B cell (primary cell): ENCODE measurements around the gene C10orf88. TPM values are rescaled to one million over a fixed set of nuclear protein-coding genes. Genes with fewer than 3 reads are reported as not detected.

Experiments used
- ATAC-seq: fragments of 200-7000 bp; cut with Tn5 transposase; one replicate; pipeline ENCODE4 v1.10.0; 2021; ENCODE audit warnings: low read depth, mild to moderate bottlenecking, moderate number of reproducible peaks, moderate library complexity
- CTCF ChIA-PET: fragments of 350-600 bp; sonication (Branson Sonifier 250); formaldehyde crosslinking; loops from one replicate; lab custom pipeline; 2021; ENCODE audit warnings: antibody characterized with exemption, inconsistent platforms; lab: Charles Lee
- POLR2A ChIA-PET: fragments of 350-600 bp; sonication (Branson Sonifier 250); formaldehyde crosslinking; loops from one replicate; lab custom pipeline; 2021; ENCODE audit warnings: antibody characterized with exemption; lab: Charles Lee
- DNase-seq: peaks from one replicate; pipeline ENCODE4 v3.0.0; 2013
- H2AFZ ChIP-seq: 2 replicates; pipeline ENCODE4 v1.6.1; 2012; ENCODE audit warnings: mild to moderate bottlenecking, low read depth, low read length; ENCODE audit not compliant: insufficient read depth, poor library complexity, severe bottlenecking
- H3K27ac ChIP-seq, 2 donors: 1 replicate in 1 of 2; 2 replicates in 1 of 2; pipeline ENCODE4 v1.5.1; 2012 to 2013; ENCODE audit warnings: low read length in 2 of 2, mild to moderate bottlenecking in 2 of 2, moderate library complexity in 1 of 2
- H3K27me3 ChIP-seq, 4 experiments: fragments of 200-600 bp in 1 of 4; sonication (generic) in 1 of 4; replicated peaks in 1 of 4; 1 replicate in 2 of 4; 2 replicates in 2 of 4; pipeline versions ENCODE4 v1.6.1 to v1.7.0; 2013 to 2016; ENCODE audit warnings: low read length in 3 of 4, mild to moderate bottlenecking in 2 of 4, mixed read lengths in 1 of 4, moderate library complexity in 1 of 4; ENCODE audit not compliant: insufficient read depth in 4 of 4, control insufficient read depth in 3 of 4; ENCODE audit errors: control extremely low read depth in 1 of 4
- H3K36me3 ChIP-seq, 2 experiments: replicated peaks in 1 of 2; 1 replicate in 1 of 2; 2 replicates in 1 of 2; pipeline versions ENCODE4 v1.6.1 to v1.7.1; 2013; ENCODE audit warnings: low read length in 1 of 2; ENCODE audit not compliant: insufficient read depth in 2 of 2, control insufficient read depth in 1 of 2; ENCODE audit errors: control extremely low read depth in 1 of 2, extremely low read depth in 1 of 2
- H3K4me1 ChIP-seq, 2 donors: fragments of 200-600 bp in 1 of 2; sonication (generic) in 1 of 2; 1 replicate in 1 of 2; 2 replicates in 1 of 2; pipeline versions ENCODE4 v1.5.1 to v1.6.1; 2013 to 2017; ENCODE audit warnings: low read length in 2 of 2; ENCODE audit not compliant: control insufficient read depth in 2 of 2, insufficient read depth in 2 of 2
- H3K4me2 ChIP-seq: replicated peaks from 2 replicates; pipeline ENCODE3; 2012; ENCODE audit warnings: mild to moderate bottlenecking, low read depth, low read length; ENCODE audit not compliant: poor library complexity, severe bottlenecking
- H3K4me3 ChIP-seq, 5 experiments: fragments of 200-600 bp in 1 of 5; sonication (generic) in 1 of 5; 1 replicate in 3 of 5; 2 replicates in 2 of 5; pipeline versions ENCODE4 v1.5.1 to v1.7.0; 2011 to 2016; ENCODE audit warnings: low read length in 4 of 5, mild to moderate bottlenecking in 4 of 5, low read depth in 2 of 5, control low read depth in 1 of 5, moderate library complexity in 1 of 5; ENCODE audit not compliant: insufficient read depth in 1 of 5; ENCODE audit errors: control extremely low read depth in 1 of 5, extremely low read depth in 1 of 5
- H3K79me2 ChIP-seq: fragments of 200-600 bp; sonication (generic); one replicate; pipeline ENCODE4 v1.6.0; 2016; ENCODE audit warnings: low read length; ENCODE audit not compliant: control insufficient read depth, insufficient read depth
- H3K9ac ChIP-seq: fragments of 200-600 bp; sonication (generic); 2 replicates; pipeline ENCODE4 v1.6.1; 2017; ENCODE audit warnings: mild to moderate bottlenecking, low read length, moderate library complexity
- H3K9me3 ChIP-seq, 3 donors: one replicate each; pipeline versions ENCODE4 v1.6.1 to v1.7.1; 2013; ENCODE audit warnings: low read length in 2 of 3; ENCODE audit not compliant: control insufficient read depth in 2 of 3, insufficient read depth in 1 of 3; ENCODE audit errors: control extremely low read depth in 1 of 3
- H4K20me1 ChIP-seq: 2 replicates; pipeline ENCODE4 v1.6.0; 2012; ENCODE audit warnings: mild to moderate bottlenecking, low read length; ENCODE audit not compliant: insufficient read depth, control insufficient read depth, poor library complexity, severe bottlenecking
- H3K27ac Mint-ChIP-seq: one replicate; pipeline ENCODE4 v1.8.0; 2021; ENCODE audit warnings: mixed read lengths
- H3K27me3 Mint-ChIP-seq: one replicate; pipeline ENCODE4 v1.8.0; 2021; ENCODE audit warnings: mixed read lengths
- H3K4me1 Mint-ChIP-seq: one replicate; pipeline ENCODE4 v1.8.0; 2021; ENCODE audit warnings: mixed read lengths
- H3K4me3 Mint-ChIP-seq: one replicate; pipeline ENCODE4 v1.8.0; 2021; ENCODE audit warnings: mixed read lengths
- H3K9me3 Mint-ChIP-seq: one replicate; pipeline ENCODE4 v1.8.0; 2022; ENCODE audit warnings: mixed read lengths; ENCODE audit not compliant: insufficient read depth
- EZH2 ChIP-seq: IDR thresholded peaks from 2 replicates; pipeline ENCODE4 v1.6.1; 2012; ENCODE audit warnings: borderline replicate concordance, low read depth, mild to moderate bottlenecking, moderate library complexity, low read length; ENCODE audit not compliant: insufficient read depth, poor library complexity, severe bottlenecking
- WGBS: methylation state at CpG from one replicate; pipeline ENCODE4 v1.1.5; 2013; ENCODE audit warnings: missing lambda C conversion rate; ENCODE audit not compliant: insufficient coverage; 5-methylcytosine and 5-hydroxymethylcytosine counted together
- intact Hi-C: fragments of 100-400 bp; cut with micrococcal nuclease; formaldehyde crosslinking; loops from one replicate; pipeline ENCODE4 v1.10.0; 2022
- polyA plus RNA-seq: library from polyadenylated mRNA; depleted of rRNA; stranded (reverse); fragments of >200 nt; gene quantifications from 2 replicates; pipeline ENCODE4 v1.2.3, GENCODE V29; 2012
- total RNA-seq, 2 donors: library from RNA; stranded (reverse); fragments of 120-200 nt in 1 of 2; gene quantifications; 1 replicate in 1 of 2; 2 replicates in 1 of 2; pipeline versions ENCODE4 v1.2.3 to v1.2.4, GENCODE V29; 2013 to 2022

C10orf88 gene
- total and polyA plus RNA-seq, 2 donors (not counting 1 experiment from before 2014, with no cell fraction given) = 4.1 to 11.1 TPM

GRCh38 chr10:122995936-122996335, 41.9 kb upstream of the C10orf88 start:
- Histone ChIP-seq H3K9me3 (no peaks in the 10 kb centered on the region), H3K4me2 (no peak overlapping the region), H3K79me2 (peaks cover 37% of the 10 kb centered on the region), H3K4me3 (no peak overlapping the region), H3K4me1 (peaks cover 0 to 9% of the 10 kb centered on the region in 2 donors), H3K27ac (no peak overlapping the region), H3K27me3 (no peaks in the 10 kb centered on the region), H3K36me3 (peaks cover 0 to 41% of the 10 kb centered on the region in 2 experiments), H2AFZ (no peak overlapping the region), H4K20me1 (peaks cover 46% of the 10 kb centered on the region), H3K9ac (no peak overlapping the region)
- peaks cover 15% of the 10 kb centered on the region for H3K4me1 Mint-ChIP-seq
- 100% methylated on average over 3 of the region's 4 CpGs for WGBS
- TF ChIP-seq EZH2 = no peak
- intact Hi-C loops = no loop called here
- H3K27me3 Mint-ChIP-seq = no peaks in the 10 kb centered on the region
- no peaks in the 10 kb centered on the region for H3K9me3 Mint-ChIP-seq
- ChIA-PET CTCF (no interaction called here), POLR2A (no interaction called here)
- no peak for ATAC-seq
- no peak overlapping the region for H3K27ac Mint-ChIP-seq
- no peak overlapping the region for H3K4me3 Mint-ChIP-seq
- DNase-seq = no peak

- Mint-ChIP-seq H3K27ac (no peak overlapping the region), H3K9me3 (no peaks in the 10 kb centered on the region), H3K4me1 (no peaks in the 10 kb centered on the region), H3K4me3 (no peak overlapping the region), H3K27me3 (no peaks in the 10 kb centered on the region)
- 98% methylated on average over 6 of the region's 6 CpGs for WGBS
- no peak overlapping the region for H2AFZ ChIP-seq
- H3K4me1 ChIP-seq = no peaks in the 10 kb centered on the region
- DNase-seq (no peak), ATAC-seq (no peak)
- CTCF ChIA-PET = no interaction called here
- H3K4me3 ChIP-seq = no peak overlapping the region
- TF ChIP-seq EZH2 = no peak
- H3K9me3 ChIP-seq = no peaks in the 10 kb centered on the region
- no peak overlapping the region for H3K9ac ChIP-seq
- peaks cover 0 to 41% of the 10 kb centered on the region in 2 experiments for H3K36me3 ChIP-seq
- no peaks in the 10 kb centered on the region for H3K27me3 ChIP-seq
- peaks cover 26% of the 10 kb centered on the region for H4K20me1 ChIP-seq
- H3K27ac ChIP-seq = no peak overlapping the region
- H3K79me2 ChIP-seq = peaks cover 17% of the 10 kb centered on the region
- H3K4me2 ChIP-seq = no peak overlapping the region
- POLR2A ChIA-PET = no interaction called here
- intact Hi-C loops = no loop called here
These were observed 39.8 kb upstream of the C10orf88 start for GRCh38 chr10:122993797-122994336.
